ENCODE data around the gene PELI1.

The PELI1 gene

DNA sequence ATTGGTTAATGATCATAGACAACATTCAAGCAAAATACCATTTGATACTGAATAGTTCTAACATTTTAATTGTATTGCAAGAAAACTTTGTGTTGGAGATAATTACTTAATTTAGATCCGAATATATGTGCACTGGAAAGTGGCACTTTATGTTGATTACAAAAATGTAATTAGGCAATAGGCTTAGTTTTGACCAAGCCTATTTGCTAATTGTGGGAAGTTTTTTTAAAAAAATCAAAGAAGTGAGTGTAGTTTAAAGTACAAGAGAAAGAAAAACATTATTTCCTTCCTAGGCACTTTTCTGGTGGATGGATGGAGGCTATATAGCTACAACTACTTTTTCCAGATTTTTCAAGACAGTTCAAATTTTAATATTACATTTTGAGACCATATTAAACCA lies 18.3 kb upstream of the PELI1 start:
- in situ Hi-C loops (cut with MboI; ENCODE audit: low sequenced_read_pairs) = no loop called here

DNA sequence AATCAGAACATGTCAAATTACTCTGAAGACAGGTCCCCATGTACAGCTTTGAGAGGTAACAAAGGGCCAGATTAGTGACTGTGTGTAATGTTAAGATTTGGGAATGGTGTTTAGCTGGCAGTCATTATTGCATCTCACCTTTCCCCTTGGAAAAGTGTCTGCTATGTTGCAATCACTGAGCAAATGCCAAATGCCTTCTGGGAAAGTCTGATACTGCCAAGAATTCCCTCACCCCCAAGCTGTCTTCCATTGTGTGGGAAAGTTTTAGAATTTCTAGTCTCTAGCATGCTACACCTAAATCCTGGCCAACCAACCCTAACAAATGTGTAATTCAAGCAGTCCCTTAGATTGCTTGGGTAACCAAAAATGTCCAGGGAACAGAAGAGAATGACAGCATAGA lies 13.6 kb upstream of the PELI1 start:
- in situ Hi-C loops (cut with MboI; ENCODE audit: low sequenced_read_pairs) = no loop called here

GRCh38 chr2:64153811-64154210 lies 9.6 kb upstream of the PELI1 start:
- in situ Hi-C loops (cut with MboI; ENCODE audit: low sequenced_read_pairs) = no loop called here

GRCh38 chr2:64151476-64151875 lies 7.3 kb upstream of the PELI1 start:
- in situ Hi-C loops (cut with MboI; ENCODE audit: low sequenced_read_pairs) = no loop called here

- in situ Hi-C loops (cut with MboI; ENCODE audit: low sequenced_read_pairs) = no loop called here
Measured at GRCh38 chr2:64145714-64146113, 1.5 kb upstream of the PELI1 start.

- in situ Hi-C loops (cut with MboI; ENCODE audit: low sequenced_read_pairs) = no loop called here
Measured at GRCh38 chr2:64145119-64145518, 899 bp upstream of the PELI1 start.

- in situ Hi-C loops (cut with MboI; ENCODE audit: low sequenced_read_pairs) = no loop called here
Measured at GRCh38 chr2:64143169-64144056, 807 bp downstream of the PELI1 start.

DNA sequence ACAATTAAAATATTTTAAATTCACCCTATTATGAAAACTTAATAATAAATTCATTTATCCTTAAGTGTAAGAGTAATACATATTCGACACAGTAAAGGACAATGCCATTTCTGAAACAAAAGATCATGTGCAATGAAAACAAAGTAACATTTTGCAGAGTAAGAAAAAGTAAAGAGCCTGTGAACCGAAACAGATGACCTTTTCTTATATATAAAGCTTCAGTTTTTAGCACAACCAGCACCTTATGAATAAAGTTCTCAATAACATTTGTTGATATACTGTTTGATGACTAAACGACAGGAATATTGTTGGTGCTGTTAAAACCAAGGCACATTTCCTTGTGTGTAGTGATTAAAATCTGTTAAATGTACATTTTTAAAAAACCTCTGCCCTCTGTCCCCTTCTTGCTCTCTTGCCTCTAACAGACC lies 1.5 kb downstream of the PELI1 start:
- in situ Hi-C loops (cut with MboI; ENCODE audit: low sequenced_read_pairs) = no loop called here

GRCh38 chr2:64141674-64142405 lies 2.4 kb downstream of the PELI1 start:
- in situ Hi-C loops (cut with MboI; ENCODE audit: low sequenced_read_pairs) = no loop called here

DNA sequence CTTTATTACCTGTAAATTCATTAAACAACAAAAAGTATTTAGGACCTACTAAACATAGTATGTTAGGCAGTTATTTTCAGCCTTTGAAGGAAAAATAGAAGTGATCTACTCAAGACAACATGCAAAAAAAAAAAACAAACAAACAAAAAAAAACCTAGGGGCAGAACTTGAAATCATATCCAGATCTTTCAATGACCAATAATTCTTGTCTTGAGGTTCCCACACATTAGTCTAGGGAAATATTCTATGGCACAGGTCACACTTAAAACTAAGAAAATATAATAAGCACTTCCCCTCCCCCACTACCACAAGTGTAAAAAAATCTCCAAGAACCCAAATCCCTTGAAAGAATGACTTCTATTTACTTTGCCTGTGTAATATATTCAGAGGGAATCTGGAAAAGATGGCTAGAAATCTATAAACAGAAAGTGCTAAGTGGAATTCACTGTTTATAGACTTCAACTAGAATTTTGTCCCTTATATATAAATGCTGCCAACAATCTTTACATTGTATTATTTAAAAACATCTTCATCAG lies 3.5 kb downstream of the PELI1 start:
- in situ Hi-C loops (cut with MboI; ENCODE audit: low sequenced_read_pairs) = no loop called here

GRCh38 chr2:64139956-64140355 lies 4.3 kb downstream of the PELI1 start:
- in situ Hi-C loops (cut with MboI; ENCODE audit: low sequenced_read_pairs) = no loop called here

- in situ Hi-C loops (cut with MboI; ENCODE audit: low sequenced_read_pairs) = no loop called here
Measured at GRCh38 chr2:64137996-64138395, 6.2 kb downstream of the PELI1 start.

GRCh38 chr2:64137567-64137966 lies 6.7 kb downstream of the PELI1 start:
- in situ Hi-C loops (cut with MboI; ENCODE audit: low sequenced_read_pairs) = no loop called here

DNA sequence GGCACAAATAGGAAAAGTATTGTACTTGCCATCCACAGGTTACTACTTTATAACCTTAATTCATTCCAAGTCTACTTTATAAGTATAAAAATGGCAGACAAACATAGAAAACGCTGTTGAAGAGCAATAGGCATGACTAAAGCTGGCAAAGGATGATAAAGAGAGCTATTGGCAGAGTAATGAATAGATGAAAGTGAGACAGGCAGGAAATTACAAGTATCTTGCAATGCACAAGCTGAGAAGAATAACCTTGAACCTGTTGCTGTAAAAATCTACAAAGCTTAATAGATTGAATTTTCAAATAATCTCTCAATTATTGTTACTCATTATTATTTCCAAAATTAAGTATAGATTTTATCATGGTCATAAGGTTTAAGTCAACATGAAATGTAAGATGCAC lies 8.8 kb downstream of the PELI1 start:
- in situ Hi-C loops (cut with MboI; ENCODE audit: low sequenced_read_pairs) = no loop called here

GRCh38 chr2:64134813-64135212 lies 9.4 kb downstream of the PELI1 start:
- in situ Hi-C loops (cut with MboI; ENCODE audit: low sequenced_read_pairs) = no loop called here

DNA sequence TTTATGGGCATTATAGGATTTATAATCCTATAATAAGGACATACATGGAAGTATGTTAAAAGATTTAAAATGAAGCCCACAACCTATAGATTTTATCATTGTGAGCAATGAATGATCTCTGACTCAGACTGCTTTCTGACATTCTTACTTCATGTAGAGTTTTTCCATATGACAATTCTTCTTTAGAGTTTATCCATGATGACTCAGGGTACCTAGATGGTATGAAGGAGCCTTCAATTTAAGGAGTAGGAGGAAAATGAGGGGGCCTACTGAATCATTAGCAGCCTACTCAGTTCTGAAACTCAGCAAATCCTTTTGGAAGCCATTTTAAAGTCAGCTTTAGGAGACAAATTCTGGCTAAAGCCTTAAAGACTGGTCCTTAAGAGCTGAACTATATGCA lies 10.4 kb downstream of the PELI1 start:
- in situ Hi-C loops (cut with MboI; ENCODE audit: low sequenced_read_pairs) = no loop called here

DNA sequence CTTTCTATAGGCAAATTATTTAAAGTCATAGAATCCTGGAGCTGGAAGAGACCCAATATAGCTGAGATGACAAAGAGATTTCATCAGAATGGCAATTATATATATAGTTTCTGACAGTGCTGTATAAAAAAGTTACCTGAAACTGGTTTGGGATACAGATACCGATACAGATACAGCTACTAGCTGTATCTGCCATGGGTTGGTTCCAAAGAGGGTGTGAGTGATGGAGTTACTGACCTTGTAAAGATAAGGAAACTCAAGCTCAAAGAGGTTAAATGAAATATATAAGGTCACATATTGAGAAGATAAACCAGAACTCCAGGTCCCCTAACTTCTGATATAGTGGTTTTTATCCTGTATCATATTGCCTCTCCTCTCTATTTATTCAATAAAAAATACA lies 10.9 kb downstream of the PELI1 start:
- in situ Hi-C loops (cut with MboI; ENCODE audit: low sequenced_read_pairs) = no loop called here

DNA sequence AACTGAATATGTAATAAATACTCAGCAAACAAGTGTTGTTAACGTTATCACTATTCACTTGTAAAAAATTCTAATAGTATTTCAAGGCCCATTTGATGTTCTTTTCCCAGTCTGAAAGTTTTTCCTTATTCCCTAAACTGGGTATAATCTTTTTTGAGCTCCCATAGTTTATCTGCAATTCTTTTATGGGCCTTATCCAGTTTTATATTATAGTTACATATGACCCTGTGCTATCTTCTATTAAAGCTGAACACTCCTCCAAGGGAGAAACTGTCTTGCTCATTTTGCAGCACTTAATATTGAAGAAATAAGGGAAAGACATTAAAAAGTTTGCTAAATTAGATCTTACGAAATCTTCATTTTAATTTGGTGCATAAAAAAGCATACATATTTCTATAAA lies 13.9 kb downstream of the PELI1 start:
- in situ Hi-C loops (cut with MboI; ENCODE audit: low sequenced_read_pairs) = no loop called here

- in situ Hi-C loops (cut with MboI; ENCODE audit: low sequenced_read_pairs) = no loop called here
Measured at GRCh38 chr2:64128943-64129391, 15.3 kb downstream of the PELI1 start.

- in situ Hi-C loops (cut with MboI; ENCODE audit: low sequenced_read_pairs) = no loop called here
Measured at GRCh38 chr2:64128406-64128805, 15.8 kb downstream of the PELI1 start.

- in situ Hi-C loops (cut with MboI; ENCODE audit: low sequenced_read_pairs) = no loop called here
Measured at GRCh38 chr2:64127119-64127518, 17.1 kb downstream of the PELI1 start.

DNA sequence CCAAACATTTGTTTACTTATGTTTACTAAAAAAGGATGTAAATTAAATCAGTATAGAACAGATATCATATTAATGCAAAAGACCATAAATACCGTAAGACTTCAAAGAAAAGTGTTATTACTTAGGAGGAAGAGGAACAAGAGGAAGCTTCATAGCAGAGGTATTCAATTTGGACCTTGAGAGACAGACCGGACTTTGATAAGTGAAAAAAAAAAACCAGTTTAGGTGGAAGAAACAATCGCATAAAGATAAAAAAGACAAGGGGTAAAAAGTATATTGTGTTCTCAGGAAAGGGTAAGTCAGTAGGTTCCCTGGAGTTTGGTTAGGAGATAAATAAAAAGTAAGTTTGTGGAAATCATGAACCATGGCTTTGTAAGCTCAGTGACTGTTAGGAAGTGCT lies 17.6 kb downstream of the PELI1 start:
- in situ Hi-C loops (cut with MboI; ENCODE audit: low sequenced_read_pairs) = no loop called here
